K562 (cell line): ENCODE results near the gene KRI1. TPM values are rescaled to one million over a fixed set of nuclear protein-coding genes. Genes with fewer than 3 reads are reported as not detected.
A peak's percentile ranks its signal among the peaks of the same experiment; 100 is the strongest.

ENCODE experiments used
- CBX3 ChIP-seq, 2 experiments: IDR thresholded peaks; 1 replicate in 1 of 2; 2 replicates in 1 of 2; pipeline ENCODE4 v1.6.1; 2012; ENCODE audit warnings: inconsistent platforms in 2 of 2, low read length in 2 of 2, borderline replicate concordance in 1 of 2, control low read depth in 1 of 2
- CBX8 ChIP-seq: fragments of 200-600 bp; sonication (generic); IDR thresholded peaks from 2 replicates; pipeline ENCODE4 v1.6.1; 2012; ENCODE audit warnings: borderline replicate concordance, mixed run types, low read depth, mild to moderate bottlenecking, moderate library complexity, mixed read lengths, low read length, control low read depth, inconsistent platforms; ENCODE audit not compliant: poor library complexity, severe bottlenecking; ENCODE audit errors: extremely low read depth
- EHMT2 ChIP-seq: fragments of 450-650 bp; IDR thresholded peaks from 2 replicates; pipeline ENCODE4 v1.6.1; 2018; ENCODE audit warnings: antibody characterized with exemption
- MAFK ChIP-seq: IDR thresholded peaks from 2 replicates; pipeline ENCODE4 v1.6.1; 2011; ENCODE audit warnings: low read length, improper control_type of control experiment
- NCOA6 ChIP-seq: fragments of 450-650 bp; IDR thresholded peaks from 2 replicates; pipeline ENCODE4 v1.6.1; 2017; ENCODE audit warnings: mild to moderate bottlenecking
- RAD51 ChIP-seq: fragments of 450-650 bp; IDR thresholded peaks from 2 replicates; pipeline ENCODE4 v1.7.1; 2016; ENCODE audit warnings: low read depth, mild to moderate bottlenecking, borderline replicate concordance
- TEAD2 ChIP-seq: fragments of 450-650 bp; IDR thresholded peaks from 2 replicates; pipeline ENCODE4 v1.6.1; 2016; ENCODE audit warnings: missing genetic modification characterization, control low read depth, missing compliant biosample characterization
- TOE1 ChIP-seq, 2 experiments: fragments of 450-650 bp in 1 of 2; sonication (generic) in 1 of 2; formaldehyde crosslinking in 1 of 2; IDR thresholded peaks; 2 replicates each; pipeline versions ENCODE4 v1.7.1 to v1.8.0; 2016 to 2022; ENCODE audit warnings: borderline replicate concordance in 2 of 2, mild to moderate bottlenecking in 2 of 2, antibody characterized with exemption in 1 of 2, inconsistent platforms in 1 of 2, low read depth in 1 of 2, missing genetic modification reagents in 1 of 2, moderate library complexity in 1 of 2
- ZBTB7A ChIP-seq: IDR thresholded peaks from 2 replicates; pipeline ENCODE4 v1.6.1; 2011; ENCODE audit warnings: low read depth, mild to moderate bottlenecking, low read length, moderate library complexity, borderline replicate concordance; ENCODE audit not compliant: control insufficient read depth
- ZNF12 ChIP-seq: sonication (generic); formaldehyde crosslinking; IDR thresholded peaks from 2 replicates; pipeline ENCODE4 v1.4.0; 2020; ENCODE audit warnings: mild to moderate bottlenecking, missing genetic modification reagents
- polyA plus RNA-seq, 8 experiments: library from polyadenylated mRNA; depleted of rRNA in 4 of 8; stranded (reverse) in 5 of 8; unstranded in 3 of 8; fragments of >200 nt; fragmentation: Nextera tagmentation in 2 of 8; fragmentation: Illumina TruSeq in 1 of 8; extraction: Ambion mirVana in 2 of 8; extraction: Trizol in 1 of 8; gene quantifications; 2 replicates each; pipeline versions ENCODE4 v1.2.1 to v1.2.3, GENCODE V29; 2011 to 2014; ENCODE audit warnings: inconsistent platforms in 1 of 8, missing spikeins in 1 of 8
- total RNA-seq, 7 experiments: library from RNA; depleted of rRNA in 6 of 7; stranded (reverse); fragments of >200 nt in 6 of 7; fragmentation: Illumina TruSeq in 2 of 7; extraction: Trizol in 2 of 7; gene quantifications; 2 replicates each; pipeline versions ENCODE4 v1.2.1 to v1.2.3, GENCODE V29; 2011 to 2021; ENCODE audit warnings: low replicate concordance in 1 of 7
- TF ChIP-seq, protein P1 (sequence below), 2 experiments: fragments of 450-650 bp; formaldehyde crosslinking in 1 of 2; IDR thresholded peaks; 2 replicates each; pipeline versions ENCODE4 v1.4.0 to v1.6.1; 2014 to 2020; ENCODE audit warnings: mild to moderate bottlenecking in 2 of 2, borderline replicate concordance in 1 of 2, low read depth in 1 of 2
- TF ChIP-seq, protein P2 (sequence below): fragments of 450-650 bp; IDR thresholded peaks from 2 replicates; pipeline ENCODE4 v1.6.1; 2014; ENCODE audit warnings: low read depth, mild to moderate bottlenecking, moderate library complexity, borderline replicate concordance
- TF ChIP-seq, protein P3 (sequence below): sonication (generic); formaldehyde crosslinking; IDR thresholded peaks from 2 replicates; pipeline ENCODE4 v1.9.0; 2022; ENCODE audit warnings: mild to moderate bottlenecking, missing genetic modification reagents
- TF ChIP-seq, protein P4 (sequence below), 2 experiments: fragments of 450-650 bp; conservative IDR thresholded peaks; 2 replicates each; pipeline ENCODE4 v1.6.1; 2017; ENCODE audit warnings: mild to moderate bottlenecking in 2 of 2, moderate library complexity in 2 of 2

Gene KRI1
- total and polyA plus RNA-seq, 9 of the 15 experiments (the other 6 are each of a cell fraction or from before 2014, with no cell fraction given): 1.1 to 50.7 (median 24.7) TPM

DNA sequence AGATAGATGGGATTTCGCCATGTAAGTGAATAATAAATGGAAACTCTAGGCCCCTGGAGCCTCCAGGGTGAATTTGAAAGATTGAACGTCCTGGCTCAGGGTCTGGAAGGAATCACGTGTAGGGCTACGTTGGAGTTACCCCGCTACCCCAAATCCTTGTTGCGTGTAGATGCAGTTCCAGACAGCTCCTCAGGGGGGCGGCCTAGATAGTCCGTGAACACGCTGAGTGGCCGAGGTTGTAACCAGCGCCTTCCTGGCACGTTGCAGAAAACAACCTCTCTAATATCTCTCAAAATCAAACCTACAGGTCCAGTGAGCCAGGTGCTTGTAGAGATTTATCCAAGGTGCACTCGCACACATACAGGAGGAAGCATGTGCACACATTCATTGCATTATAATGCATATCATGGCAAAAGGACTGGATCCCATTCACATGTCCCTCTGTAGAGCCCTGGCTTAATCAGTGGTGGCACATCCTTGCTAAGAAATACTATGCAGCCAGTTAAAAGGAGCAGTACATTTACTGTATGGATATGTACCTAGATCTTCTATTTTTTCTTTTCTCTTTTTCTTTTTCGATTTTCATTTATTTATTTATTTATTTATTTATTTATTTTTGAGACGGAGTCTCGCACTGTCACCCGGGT lies 60.1 kb downstream of the KRI1 start (continued):
- TF ChIP-seq, protein P1, sequence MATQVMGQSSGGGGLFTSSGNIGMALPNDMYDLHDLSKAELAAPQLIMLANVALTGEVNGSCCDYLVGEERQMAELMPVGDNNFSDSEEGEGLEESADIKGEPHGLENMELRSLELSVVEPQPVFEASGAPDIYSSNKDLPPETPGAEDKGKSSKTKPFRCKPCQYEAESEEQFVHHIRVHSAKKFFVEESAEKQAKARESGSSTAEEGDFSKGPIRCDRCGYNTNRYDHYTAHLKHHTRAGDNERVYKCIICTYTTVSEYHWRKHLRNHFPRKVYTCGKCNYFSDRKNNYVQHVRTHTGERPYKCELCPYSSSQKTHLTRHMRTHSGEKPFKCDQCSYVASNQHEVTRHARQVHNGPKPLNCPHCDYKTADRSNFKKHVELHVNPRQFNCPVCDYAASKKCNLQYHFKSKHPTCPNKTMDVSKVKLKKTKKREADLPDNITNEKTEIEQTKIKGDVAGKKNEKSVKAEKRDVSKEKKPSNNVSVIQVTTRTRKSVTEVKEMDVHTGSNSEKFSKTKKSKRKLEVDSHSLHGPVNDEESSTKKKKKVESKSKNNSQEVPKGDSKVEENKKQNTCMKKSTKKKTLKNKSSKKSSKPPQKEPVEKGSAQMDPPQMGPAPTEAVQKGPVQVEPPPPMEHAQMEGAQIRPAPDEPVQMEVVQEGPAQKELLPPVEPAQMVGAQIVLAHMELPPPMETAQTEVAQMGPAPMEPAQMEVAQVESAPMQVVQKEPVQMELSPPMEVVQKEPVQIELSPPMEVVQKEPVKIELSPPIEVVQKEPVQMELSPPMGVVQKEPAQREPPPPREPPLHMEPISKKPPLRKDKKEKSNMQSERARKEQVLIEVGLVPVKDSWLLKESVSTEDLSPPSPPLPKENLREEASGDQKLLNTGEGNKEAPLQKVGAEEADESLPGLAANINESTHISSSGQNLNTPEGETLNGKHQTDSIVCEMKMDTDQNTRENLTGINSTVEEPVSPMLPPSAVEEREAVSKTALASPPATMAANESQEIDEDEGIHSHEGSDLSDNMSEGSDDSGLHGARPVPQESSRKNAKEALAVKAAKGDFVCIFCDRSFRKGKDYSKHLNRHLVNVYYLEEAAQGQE (IDR thresholded peaks at IDR 0.05; ENCODE audit: borderline replicate concordance): peak; percentile 26; the same call in 1 of the 2 replicates
- TF ChIP-seq, protein P1 (CRISPR knock-in tag; IDR thresholded peaks at IDR 0.05; ENCODE audit: low read depth): no peak
- TF ChIP-seq EHMT2 (no peak), NCOA6 (no peak), MAFK (no peak), ZBTB7A (no peak), TEAD2 (no peak), ZNF12 (CRISPR knock-in tag) (no peak), CBX3 (IDR thresholded peaks at IDR 0.05; ENCODE audit: borderline replicate concordance in 1 of 2, low read length in 2 of 2) (peak in 1 of 2 experiments; percentile 54; a peak in 1 of 3 replicates), RAD51 (0 out of 2 replicates have a peak, but pooled peaks have one; percentile 28), CBX8 (no peak), TOE1 (IDR thresholded peaks at IDR 0.05; ENCODE audit: borderline replicate concordance) (no peak), TOE1 (CRISPR knock-in tag; IDR thresholded peaks at IDR 0.05; ENCODE audit: borderline replicate concordance, low read depth) (no peak)
- TF ChIP-seq, protein P2, sequence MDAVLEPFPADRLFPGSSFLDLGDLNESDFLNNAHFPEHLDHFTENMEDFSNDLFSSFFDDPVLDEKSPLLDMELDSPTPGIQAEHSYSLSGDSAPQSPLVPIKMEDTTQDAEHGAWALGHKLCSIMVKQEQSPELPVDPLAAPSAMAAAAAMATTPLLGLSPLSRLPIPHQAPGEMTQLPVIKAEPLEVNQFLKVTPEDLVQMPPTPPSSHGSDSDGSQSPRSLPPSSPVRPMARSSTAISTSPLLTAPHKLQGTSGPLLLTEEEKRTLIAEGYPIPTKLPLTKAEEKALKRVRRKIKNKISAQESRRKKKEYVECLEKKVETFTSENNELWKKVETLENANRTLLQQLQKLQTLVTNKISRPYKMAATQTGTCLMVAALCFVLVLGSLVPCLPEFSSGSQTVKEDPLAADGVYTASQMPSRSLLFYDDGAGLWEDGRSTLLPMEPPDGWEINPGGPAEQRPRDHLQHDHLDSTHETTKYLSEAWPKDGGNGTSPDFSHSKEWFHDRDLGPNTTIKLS: peak; percentile 28; the same call in 1 of the 2 replicates
- TF ChIP-seq, protein P3, sequence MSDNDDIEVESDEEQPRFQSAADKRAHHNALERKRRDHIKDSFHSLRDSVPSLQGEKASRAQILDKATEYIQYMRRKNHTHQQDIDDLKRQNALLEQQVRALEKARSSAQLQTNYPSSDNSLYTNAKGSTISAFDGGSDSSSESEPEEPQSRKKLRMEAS (CRISPR knock-in tag): peak; percentile 72
- TF ChIP-seq, protein P4, sequence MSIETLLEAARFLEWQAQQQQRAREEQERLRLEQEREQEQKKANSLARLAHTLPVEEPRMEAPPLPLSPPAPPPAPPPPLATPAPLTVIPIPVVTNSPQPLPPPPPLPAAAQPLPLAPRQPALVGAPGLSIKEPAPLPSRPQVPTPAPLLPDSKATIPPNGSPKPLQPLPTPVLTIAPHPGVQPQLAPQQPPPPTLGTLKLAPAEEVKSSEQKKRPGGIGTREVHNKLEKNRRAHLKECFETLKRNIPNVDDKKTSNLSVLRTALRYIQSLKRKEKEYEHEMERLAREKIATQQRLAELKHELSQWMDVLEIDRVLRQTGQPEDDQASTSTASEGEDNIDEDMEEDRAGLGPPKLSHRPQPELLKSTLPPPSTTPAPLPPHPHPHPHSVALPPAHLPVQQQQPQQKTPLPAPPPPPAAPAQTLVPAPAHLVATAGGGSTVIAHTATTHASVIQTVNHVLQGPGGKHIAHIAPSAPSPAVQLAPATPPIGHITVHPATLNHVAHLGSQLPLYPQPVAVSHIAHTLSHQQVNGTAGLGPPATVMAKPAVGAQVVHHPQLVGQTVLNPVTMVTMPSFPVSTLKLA (conservative IDR thresholded peaks at IDR 0.05): peak; percentile 35 to 50; a peak in 1 of 4 replicates
